ENCODE measurements around the gene FAM221B.

FAM221B gene

DNA sequence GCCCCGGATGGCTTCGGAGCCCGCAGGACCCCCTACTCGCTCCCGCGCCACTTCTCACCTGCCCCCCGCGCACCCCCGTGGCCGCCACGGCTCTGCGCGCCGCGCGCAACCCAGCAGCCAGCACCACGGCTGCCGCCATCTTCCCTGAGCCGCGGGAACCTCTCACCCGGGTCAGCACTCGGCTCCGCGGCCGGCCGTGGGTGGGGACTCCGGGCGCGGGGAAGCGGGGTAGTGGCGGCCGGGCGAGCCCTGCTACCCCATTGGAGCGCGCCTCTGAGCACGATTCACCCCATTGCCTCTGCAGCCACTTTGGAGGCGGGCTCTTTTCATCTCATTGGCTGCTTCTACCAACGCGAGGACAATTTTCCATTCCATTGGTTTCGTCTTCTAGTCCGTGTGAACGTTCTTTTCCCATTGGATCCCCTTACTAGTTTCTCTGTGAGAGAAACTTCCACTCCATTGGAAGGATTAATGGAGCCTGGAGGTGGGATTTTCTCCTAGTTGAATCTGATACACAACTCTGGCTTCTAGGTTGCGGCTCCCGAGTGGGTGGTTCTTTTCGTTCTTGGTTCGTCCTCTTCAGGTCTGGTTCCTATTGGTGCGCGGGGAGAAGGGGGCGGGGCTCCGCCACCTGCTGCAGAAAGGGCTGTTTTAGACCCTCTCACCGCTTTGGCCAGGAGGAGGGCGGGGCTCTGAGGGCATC lies 13.5 kb downstream of the FAM221B start, which contains the start of gene HINT2:
TSS of gene HINT2 (minus strand) at position 202 of the 703 bp plus-strand sequence. CDS start at position 139, 63 bp downstream.
- ATAC-seq: peak; percentile 86 to 87

- peak in 1 of 2 donors; percentile 1 for ATAC-seq
Measured at GRCh38 chr9:35814106-35814840, 14.3 kb downstream of the FAM221B start.

DNA sequence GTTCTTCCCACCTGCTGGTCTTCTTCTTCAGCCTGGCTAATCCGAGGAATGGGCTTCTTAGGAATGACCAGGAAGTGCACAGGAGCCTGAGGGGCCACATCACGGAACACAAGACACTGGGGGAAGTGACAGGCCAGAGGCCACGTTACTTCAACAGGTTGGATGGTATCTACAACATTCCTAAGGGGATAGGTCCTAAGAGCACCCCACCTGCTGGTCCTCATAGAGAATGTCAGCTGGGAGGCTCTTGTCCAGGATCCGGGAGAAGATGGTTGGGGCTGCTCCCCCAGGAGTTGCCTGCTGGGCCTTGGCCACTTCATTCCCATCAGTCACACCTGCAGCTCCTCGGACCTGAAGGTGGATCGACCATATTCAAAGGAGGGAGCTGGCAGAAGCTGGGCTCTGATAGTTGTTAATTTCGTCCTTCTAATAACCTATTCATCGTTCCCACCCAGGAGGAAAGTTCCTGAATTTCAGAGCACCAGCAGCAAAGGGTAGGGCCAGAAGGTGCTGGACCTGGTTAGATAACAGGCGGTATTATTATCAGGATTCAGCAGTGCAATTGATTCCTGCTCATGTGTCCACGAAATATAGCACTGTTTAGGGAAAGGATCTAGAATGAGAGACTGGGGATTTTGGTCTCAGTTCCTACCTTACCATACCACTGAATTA lies 15.0 kb downstream of the FAM221B start:
- ATAC-seq: no peak

DNA sequence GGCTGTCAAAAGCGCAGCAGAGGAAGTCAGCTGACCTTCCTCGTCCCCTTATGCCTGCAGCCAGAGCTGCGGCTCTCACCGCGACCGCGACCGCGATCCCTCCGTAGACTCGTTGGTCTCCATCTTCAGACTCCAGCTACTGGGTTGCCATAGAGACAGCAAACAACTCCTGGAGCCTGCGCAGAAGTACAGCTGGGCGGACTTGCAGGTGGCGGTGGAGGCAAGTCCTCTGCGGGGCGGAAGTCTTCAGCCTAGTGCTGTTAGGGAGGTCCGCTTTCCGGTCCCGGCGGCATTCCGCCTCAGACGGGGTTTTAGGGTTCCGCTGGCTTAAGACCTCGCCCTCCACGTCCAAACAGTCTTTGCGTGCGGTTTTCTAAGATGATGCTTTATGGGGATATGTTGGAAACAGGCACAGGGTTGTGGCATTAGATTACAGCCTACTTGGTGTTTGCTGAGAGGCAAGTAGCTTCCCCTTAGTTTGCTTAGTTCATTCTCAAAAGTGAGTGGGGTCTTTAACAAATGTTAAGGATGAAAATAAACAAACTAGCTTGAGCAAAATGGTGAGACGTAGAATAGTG lies 16.4 kb downstream of the FAM221B start, which contains the start of gene SPAG8:
TSS of gene SPAG8 (minus strand) at position 238 of the 578 bp plus-strand sequence. CDS start at position 123, 115 bp downstream.
- ATAC-seq: peak; percentile 71 to 75

DNA sequence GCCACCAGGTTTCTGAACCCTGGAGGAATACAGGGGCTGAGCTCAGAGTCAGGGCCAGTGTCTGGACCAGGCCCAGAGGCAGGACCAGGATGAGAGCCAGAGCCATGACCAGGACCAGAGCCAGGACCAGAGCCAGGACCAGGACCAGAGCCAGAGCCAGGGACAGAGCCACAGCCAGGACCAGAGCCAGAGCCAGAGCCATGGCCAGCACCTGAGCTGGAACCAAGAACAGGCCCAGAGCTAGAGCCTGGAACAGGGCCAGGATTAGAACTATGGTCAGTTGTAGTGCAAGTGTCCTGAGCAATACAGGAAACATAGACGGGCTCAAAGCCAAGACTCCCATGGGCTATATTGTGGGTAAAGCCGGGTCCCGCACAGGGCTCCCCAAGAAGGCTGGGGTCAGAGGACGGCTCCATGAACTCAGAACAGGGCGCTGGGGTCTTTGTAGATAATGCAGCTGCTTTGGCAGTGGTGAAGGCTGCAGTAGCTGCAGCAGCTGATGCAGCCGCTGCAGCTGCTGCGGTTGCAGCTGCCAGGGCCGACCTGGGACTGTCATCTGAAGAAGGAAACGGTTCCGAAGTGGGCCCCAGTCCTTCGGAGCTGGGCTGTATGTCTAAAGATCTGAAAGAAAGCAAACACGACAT lies 17.0 kb downstream of the FAM221B start:
- no peak for ATAC-seq

- ATAC-seq: no peak
Measured at GRCh38 chr9:35810122-35810521, 18.4 kb downstream of the FAM221B start.

DNA sequence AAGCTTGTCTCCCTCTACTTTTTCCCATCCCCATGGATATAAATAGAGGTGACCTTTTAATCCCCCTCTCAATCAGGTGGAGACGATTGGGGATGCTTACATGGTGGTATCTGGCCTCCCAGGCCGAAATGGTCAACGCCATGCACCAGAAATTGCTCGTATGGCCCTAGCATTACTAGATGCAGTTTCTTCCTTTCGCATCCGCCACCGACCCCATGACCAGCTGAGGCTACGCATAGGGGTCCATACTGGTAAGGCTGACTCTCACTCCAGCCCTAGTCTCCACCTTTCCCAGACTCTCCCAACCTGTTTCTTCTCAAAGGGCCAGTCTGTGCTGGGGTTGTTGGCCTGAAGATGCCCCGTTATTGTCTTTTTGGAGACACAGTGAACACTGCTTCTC lies 20.1 kb downstream of the FAM221B start:
- ATAC-seq: no peak

DNA sequence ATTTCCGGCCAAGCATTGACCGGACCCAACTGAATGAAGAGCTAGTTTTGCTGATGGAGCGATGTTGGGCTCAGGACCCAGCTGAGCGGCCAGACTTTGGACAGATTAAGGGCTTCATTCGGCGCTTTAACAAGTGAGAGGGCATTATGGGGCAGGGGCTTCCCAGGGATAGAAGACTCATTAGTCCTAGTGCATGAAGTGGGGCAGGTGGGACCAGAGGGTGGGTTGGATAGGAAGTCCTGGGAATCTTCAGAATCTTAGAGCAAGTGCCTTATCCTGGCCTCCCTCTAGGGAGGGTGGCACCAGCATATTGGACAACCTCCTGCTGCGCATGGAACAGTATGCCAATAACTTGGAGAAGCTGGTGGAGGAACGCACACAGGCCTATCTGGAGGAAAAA lies 22.4 kb downstream of the FAM221B start:
- no peak for ATAC-seq

DNA sequence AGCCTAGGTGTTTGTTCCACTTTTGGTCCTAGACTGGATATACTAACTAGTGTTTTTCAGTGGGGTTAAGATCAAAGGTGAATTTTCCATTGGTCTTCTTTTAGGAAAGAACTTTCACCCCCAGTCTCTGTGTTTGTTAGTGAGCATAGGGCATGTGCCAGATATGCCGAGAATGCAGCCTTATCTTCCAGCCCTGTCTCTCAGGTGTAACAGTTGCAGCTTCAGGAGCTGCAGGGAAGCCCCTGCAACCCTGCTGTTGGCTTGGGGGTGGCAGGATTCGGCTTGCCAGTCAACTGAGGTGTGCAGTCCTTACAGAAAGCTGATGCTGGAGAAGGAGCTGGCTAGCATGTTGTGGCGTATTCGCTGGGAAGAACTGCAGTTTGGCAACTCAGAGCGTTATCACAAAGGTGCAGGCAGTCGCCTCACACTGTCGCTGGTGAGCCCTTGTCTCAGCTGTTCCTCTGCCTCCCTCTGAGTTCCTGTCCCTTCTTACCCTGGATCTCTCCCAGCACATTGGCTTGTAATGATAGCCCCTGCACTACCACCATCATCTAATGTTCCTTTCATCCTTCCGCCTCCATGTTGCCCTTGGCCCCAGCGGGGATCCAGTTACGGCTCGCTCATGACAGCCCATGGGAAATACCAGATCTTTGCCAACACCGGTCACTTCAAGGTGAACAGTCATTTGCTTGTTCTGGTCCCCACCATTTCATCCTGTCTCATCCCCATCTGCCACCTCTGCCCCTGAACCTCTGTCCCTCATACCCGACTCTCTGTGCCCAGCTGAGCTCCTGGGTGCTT lies 27.0 kb downstream of the FAM221B start:
- no peak for ATAC-seq

DNA sequence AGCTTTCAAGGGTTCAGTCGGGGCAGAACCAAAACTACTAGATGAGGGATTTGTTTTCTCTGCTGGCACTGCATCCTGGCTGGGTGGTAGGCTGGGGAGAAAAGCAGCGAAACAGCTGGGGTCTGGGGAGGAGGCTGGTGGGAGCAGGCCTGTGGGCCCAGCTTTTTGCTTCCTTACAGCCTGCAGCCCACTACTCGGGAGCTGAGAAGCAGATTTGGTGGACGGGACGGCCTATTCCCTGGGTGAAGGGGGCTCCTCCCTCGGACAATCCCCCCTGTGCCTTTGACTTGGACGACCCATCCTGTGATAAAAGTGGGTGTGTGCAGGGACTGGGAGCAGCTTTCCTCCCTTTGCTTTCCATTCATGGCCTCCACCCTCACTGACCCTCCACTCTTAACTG lies 28.0 kb downstream of the FAM221B start:
- ATAC-seq: no peak

DNA sequence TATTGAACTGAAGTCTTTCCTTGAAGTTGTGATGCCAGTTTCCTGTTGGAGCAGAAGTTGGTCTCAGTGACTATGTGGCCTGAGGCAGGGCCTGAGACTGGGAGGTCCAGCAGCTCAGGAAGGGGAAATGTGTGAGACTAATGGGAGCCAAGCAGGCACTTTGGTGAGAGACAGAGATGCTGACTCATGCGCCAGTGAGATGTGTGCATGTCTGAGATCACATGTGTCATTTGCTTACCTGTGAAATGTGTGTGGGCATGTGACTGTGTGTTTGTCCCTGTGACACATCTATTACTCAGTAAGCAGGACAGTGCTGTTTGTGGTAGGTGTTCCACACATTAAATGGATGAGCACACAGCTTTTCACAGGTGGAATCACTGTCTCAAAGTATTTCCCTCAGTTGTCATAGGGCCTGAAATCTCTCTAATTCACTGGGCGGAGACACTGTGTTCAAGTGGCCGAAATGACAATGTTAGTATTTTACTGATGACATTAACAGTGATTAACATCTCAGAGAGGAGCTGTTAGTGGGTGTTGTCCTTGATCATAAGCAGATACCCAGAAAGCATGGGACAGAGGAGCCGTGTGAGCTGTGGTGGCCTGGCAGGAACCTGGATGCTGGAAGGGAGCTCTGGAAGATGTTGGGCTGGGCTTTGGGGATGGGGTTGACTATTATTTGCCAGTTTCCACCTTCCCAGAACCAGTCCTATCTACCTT lies 29.7 kb downstream of the FAM221B start:
- peak; percentile 99 for ATAC-seq

- ATAC-seq: no peak
Measured at GRCh38 chr9:35797311-35798109, 31.0 kb downstream of the FAM221B start.

DNA sequence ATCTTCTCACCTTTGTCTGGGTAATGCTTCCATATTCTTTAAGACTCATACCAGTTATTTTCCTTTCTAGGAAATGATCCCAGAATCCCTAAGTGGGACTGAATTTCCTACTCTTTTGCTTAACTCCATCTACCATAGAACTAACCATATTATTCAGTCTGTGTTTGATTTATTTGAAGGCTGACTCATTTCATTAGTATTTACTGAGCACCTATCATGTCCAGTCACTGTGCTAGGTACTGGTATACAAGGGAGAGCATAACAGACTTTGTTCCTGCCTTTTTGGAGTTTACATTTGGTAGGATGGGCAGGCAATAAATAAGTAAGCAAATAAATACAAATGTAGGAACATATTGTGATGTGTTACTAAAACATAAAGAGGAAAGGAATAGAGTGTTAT lies 32.8 kb downstream of the FAM221B start:
- ATAC-seq: no peak

DNA sequence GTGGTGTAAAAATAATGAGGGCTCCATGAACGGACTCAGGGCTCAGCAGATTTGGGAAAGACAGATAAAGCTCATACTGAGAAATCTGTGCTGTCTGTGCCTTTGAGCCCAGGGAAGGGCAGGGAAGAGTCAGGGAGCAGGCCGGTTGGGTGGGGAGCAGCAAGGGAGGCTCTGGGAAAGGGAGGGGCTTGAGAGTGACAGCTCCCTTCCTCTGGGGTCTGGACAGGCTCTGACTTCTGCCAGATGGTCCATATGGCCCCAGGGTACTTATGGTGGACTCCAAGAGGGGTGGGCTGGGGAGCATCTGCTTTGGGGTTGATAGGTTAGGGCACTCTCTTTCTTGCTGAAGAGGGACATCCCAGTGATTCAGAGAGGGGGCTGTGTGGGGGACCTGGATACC lies 35.1 kb downstream of the FAM221B start:
- no peak for ATAC-seq

GRCh38 chr9:35792826-35793225 lies 35.7 kb downstream of the FAM221B start:
- ATAC-seq: no peak

DNA sequence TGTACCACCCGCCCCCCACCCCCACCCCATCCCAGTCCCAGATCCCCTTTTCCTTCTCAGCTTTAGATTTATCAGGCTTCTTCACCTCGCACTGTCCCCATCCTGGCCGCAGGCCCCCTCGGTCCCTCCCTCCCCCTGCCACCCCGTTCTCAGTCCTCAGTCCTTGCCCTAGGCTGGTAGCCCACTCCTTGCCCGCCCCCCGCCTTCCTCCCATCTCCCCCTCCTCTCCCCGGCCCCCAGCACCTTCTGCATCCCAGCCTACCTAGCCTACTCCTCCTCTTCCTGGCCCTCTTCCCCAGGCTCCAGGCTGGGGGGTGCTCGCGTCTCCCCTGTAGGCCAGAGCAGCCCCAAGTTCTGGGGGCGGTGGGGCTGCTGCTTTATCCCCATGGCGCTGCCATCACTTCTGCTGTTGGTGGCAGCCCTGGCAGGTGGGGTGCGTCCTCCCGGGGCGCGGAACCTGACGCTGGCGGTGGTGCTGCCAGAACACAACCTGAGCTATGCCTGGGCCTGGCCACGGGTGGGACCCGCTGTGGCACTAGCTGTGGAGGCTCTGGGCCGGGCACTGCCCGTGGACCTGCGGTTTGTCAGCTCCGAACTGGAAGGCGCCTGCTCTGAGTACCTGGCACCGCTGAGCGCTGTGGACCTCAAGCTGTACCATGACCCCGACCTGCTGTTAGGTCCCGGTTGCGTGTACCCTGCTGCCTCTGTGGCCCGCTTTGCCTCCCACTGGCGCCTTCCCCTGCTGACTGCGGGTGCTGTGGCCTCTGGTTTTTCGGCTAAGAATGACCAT lies 36.3 kb downstream of the FAM221B start:
- ATAC-seq: no peak

DNA sequence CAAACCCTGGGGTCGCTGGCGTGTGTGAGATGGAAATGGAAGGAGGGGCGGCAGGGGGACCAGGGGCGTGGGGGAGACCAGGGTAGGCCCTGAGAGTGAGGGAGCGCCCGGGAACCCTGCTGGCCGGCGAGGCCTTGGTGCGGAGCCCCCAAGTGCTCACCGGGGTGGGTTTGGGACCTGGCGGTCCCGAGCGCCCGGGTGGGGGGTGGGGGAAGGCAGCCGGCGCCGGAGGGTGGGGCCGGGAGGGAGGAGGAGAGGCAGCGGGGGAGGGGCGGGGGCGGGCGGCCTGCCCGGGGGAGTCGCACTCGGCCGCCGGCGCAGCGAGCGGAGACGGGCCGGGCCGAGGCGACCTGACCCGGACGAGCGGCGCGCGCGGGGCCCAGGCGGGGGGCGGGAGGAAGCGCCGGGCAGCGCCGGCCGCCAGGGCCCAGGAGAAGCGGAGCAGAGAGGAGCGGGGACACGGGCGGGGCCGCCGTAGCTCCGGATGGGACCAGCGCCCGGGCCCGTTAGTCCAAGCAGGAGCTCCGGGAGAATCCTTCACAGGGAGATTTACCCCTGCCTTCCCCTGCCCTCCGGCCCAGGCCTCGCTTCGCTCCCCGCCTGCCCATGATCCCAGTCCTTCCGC lies 37.1 kb downstream of the FAM221B start, which contains the start of gene NPR2:
TSS of gene NPR2 (plus strand) at position 295 of the 625 bp plus-strand sequence. CDS start 818 bp downstream, outside the sequence.
- no peak for ATAC-seq

Data from activated CD4-positive, CD25-positive, alpha-beta regulatory T cell treated with anti-CD3 and anti-CD28 coated beads, Interleukin-2, amount 50 U/mL, for 24 hours (primary cell).